ENCODE data around the gene ZSCAN18. TPM values are rescaled to one million over a fixed set of nuclear protein-coding genes. Genes with fewer than 3 reads are reported as not detected.

Gene ZSCAN18
- total and polyA plus RNA-seq, 5 experiments from 2014 or later, result 18.7 to 110 (median 30.0) TPM

GRCh38 chr19:58107778-58108545 is 9.9 kb upstream of the ZSCAN18 start:
- H3K4me1 Mint-ChIP-seq, result no peaks in the 10 kb centered on the region
- ATAC-seq, result no peak
- H3K36me3 Mint-ChIP-seq, result peaks cover 3 to 50% (median 44%) of the 10 kb centered on the region in 3 donors
- no peak for DNase-seq
- no peak overlapping the region for H3K27ac Mint-ChIP-seq
- H3K4me3 Mint-ChIP-seq, result no peak overlapping the region
- peaks cover 0 to 93% (median 45%) of the 10 kb centered on the region in 9 donors for H3K9me3 Mint-ChIP-seq
- no peaks in the 10 kb centered on the region for H3K27me3 Mint-ChIP-seq
- POLR2A ChIA-PET, result no interaction called here

DNA sequence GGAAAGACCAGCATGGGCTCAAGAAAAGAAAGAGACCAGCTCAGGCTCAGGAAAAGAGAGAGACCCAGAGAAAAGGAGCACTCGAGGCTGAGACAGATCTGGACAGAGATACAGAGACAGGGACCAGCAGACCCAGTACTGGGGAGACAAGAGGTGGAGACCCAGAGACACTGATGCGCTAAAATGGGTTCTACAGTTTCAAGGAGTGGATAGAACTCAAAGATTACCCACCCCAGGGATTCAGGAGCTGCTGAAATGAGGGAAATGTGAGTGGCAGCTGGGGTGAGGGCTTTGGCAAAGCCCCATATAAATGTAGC is 609 bp upstream of the ZSCAN18 start:
- ATAC-seq (no peak), DNase-seq (no peak)
- H3K9me3 Mint-ChIP-seq, result peaks cover 0 to 80% (median 27%) of the 10 kb centered on the region in 9 donors
- H3K36me3 Mint-ChIP-seq, result peaks cover 12 to 38% (median 13%) of the 10 kb centered on the region in 3 donors
- POLR2A ChIA-PET, result interaction anchor here (0.5 to 2.0 kb wide), 3 partner anchors 39 to 435 kb away, joined by 5 to 20 read pairs (median 10); partner anchors contain the start of genes ZNF135 and ZNF606
- peaks cover 13 to 19% (median 16%) of the 10 kb centered on the region in 4 donors for H3K4me1 Mint-ChIP-seq
- peaks cover 0 to 2% (median 0%) of the 10 kb centered on the region in 5 donors for H3K27me3 Mint-ChIP-seq
- H3K27ac Mint-ChIP-seq, result peak overlapping the region; percentile 99 to 100 (median 100)
- peak overlapping the region; percentile 82 to 96 (median 92) for H3K4me3 Mint-ChIP-seq

DNA sequence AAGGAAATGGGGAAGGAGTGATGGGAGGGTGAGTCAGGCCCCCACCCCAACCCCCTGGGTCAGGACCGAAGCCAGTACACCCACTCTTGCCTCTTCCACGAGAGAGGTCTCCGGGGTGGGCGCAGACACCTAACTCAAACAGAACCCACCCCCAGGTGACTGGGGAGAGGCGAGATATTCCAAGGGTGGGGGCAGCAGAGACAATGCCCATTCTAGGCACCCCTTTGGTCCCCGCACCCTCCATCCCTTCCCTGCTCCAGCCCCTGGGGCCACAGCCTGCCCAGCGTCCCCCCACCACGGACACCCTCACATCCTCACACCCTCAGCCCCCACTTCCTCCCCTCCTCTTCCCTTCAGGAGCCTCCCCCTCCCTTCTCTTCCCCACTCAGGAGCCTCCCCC is 682 bp downstream of the ZSCAN18 start:
- Mint-ChIP-seq H3K27ac (peak overlapping the region; percentile 80 to 100 (median 96)), H3K36me3 (peaks cover 11 to 35% (median 16%) of the 10 kb centered on the region in 3 donors), H3K9me3 (peaks cover 0 to 80% (median 29%) of the 10 kb centered on the region in 9 donors), H3K27me3 (peaks cover 0 to 2% (median 0%) of the 10 kb centered on the region in 5 donors), H3K4me3 (peak overlapping the region; percentile 61 to 95 (median 86)), H3K4me1 (peaks cover 13 to 19% (median 18%) of the 10 kb centered on the region in 4 donors)
- ATAC-seq (no peak), DNase-seq (peak in 2 of 10 donors; percentile 8 to 19)
- POLR2A ChIA-PET, result interaction anchor here (1.6 to 2.0 kb wide), 2 partner anchors 38 kb away, joined by 8 to 20 read pairs; partner anchors contain the start of gene ZNF135

DNA sequence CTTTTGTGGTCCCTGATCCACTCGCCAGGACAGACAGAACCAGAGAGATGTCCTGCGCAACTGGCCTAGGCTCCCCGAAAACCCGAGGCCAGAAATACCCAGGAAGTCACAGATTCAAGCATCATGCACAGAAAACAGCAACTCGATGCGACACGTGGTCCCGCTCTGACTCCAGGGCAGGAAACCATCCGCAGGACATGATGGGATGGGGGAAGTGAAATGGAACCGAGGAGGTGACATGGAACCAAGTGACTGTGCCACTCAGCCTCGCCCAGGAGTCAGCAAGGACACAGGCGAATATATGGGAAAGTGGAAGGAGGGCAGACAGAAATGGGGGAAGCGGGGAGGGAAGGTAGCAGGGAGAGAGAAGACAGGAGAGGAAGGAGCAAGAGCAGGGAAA is 1.1 kb downstream of the ZSCAN18 start:
- POLR2A ChIA-PET, result interaction anchor here (1.6 kb wide), 1 partner anchor 38 kb away, joined by 8 read pairs; the partner anchor contains the start of gene ZNF135
- Mint-ChIP-seq H3K4me1 (peaks cover 14 to 19% (median 18%) of the 10 kb centered on the region in 4 donors), H3K9me3 (peaks cover 0 to 80% (median 29%) of the 10 kb centered on the region in 9 donors), H3K27me3 (peaks cover 0 to 2% (median 0%) of the 10 kb centered on the region in 5 donors), H3K4me3 (peak overlapping the region; percentile 61 to 95 (median 86)), H3K27ac (peak overlapping the region; percentile 80 to 100 (median 92)), H3K36me3 (peaks cover 11 to 37% (median 16%) of the 10 kb centered on the region in 3 donors)
- ATAC-seq (no peak), DNase-seq (no peak)

- peaks cover 11 to 41% (median 18%) of the 10 kb centered on the region in 3 donors for H3K36me3 Mint-ChIP-seq
- H3K9me3 Mint-ChIP-seq, result peaks cover 0 to 81% (median 29%) of the 10 kb centered on the region in 9 donors
- H3K27ac Mint-ChIP-seq, result peak overlapping the region in 5 of 10 donors; percentile 13 to 100 (median 56)
- peak overlapping the region in 1 of 10 donors; percentile 31 for H3K4me3 Mint-ChIP-seq
- peaks cover 15 to 19% (median 18%) of the 10 kb centered on the region in 4 donors for H3K4me1 Mint-ChIP-seq
- DNase-seq, result no peak
- ATAC-seq, result no peak
- POLR2A ChIA-PET, result interaction anchor here (0.6 to 2.2 kb wide), 2 partner anchors 35 to 596 kb away, joined by 3 to 6 read pairs; partner anchors contain the start of genes ZNF135 and ZNF773
- peaks cover 0 to 2% (median 0%) of the 10 kb centered on the region in 5 donors for H3K27me3 Mint-ChIP-seq
These were observed 2.7 kb downstream of the ZSCAN18 start for GRCh38 chr19:58095328-58095727.

GRCh38 chr19:58093071-58093470 is 5.0 kb downstream of the ZSCAN18 start:
- H3K4me3 Mint-ChIP-seq, result peak overlapping the region in 2 of 10 donors; percentile 10 to 15
- POLR2A ChIA-PET, result interaction anchor here (2.2 kb wide), 1 partner anchor 33 kb away, joined by 6 read pairs; the partner anchor contains the start of gene ZNF135
- H3K4me1 Mint-ChIP-seq, result peaks cover 9 to 12% (median 11%) of the 10 kb centered on the region in 4 donors
- ATAC-seq (no peak), DNase-seq (no peak)
- H3K9me3 Mint-ChIP-seq, result peaks cover 0 to 82% (median 19%) of the 10 kb centered on the region in 9 donors
- peaks cover 0 to 2% (median 0%) of the 10 kb centered on the region in 5 donors for H3K27me3 Mint-ChIP-seq
- peak overlapping the region in 1 of 10 donors; percentile 14 for H3K27ac Mint-ChIP-seq
- H3K36me3 Mint-ChIP-seq, result peaks cover 5 to 36% (median 15%) of the 10 kb centered on the region in 3 donors

- peaks cover 0 to 86% (median 10%) of the 10 kb centered on the region in 9 donors for H3K9me3 Mint-ChIP-seq
- no peak overlapping the region for H3K4me3 Mint-ChIP-seq
- no peaks in the 10 kb centered on the region for H3K27me3 Mint-ChIP-seq
- POLR2A ChIA-PET, result interaction anchor here (0.6 to 0.7 kb wide), 2 partner anchors 79 to 201 kb away, joined by 3 to 5 read pairs; no protein-coding TSS in a partner anchor
- H3K4me1 Mint-ChIP-seq, result peaks cover 0 to 6% (median 3%) of the 10 kb centered on the region in 4 donors
- no peak for DNase-seq
- no peak for ATAC-seq
- peaks cover 5 to 35% (median 17%) of the 10 kb centered on the region in 3 donors for H3K36me3 Mint-ChIP-seq
- H3K27ac Mint-ChIP-seq, result no peak overlapping the region
These were observed 6.6 kb downstream of the ZSCAN18 start for GRCh38 chr19:58091251-58091995.

- Mint-ChIP-seq H3K36me3 (peaks cover 5 to 34% (median 12%) of the 10 kb centered on the region in 3 donors), H3K27ac (peak overlapping the region in 1 of 10 donors; percentile 9), H3K4me1 (peaks cover 0 to 3% (median 1%) of the 10 kb centered on the region in 4 donors), H3K4me3 (no peak overlapping the region), H3K27me3 (no peaks in the 10 kb centered on the region), H3K9me3 (peaks cover 0 to 82% (median 10%) of the 10 kb centered on the region in 9 donors)
- ATAC-seq, result no peak
- POLR2A ChIA-PET, result interaction anchor here (0.9 kb wide), 1 partner anchor 31 kb away, joined by 3 read pairs; the partner anchor contains the start of gene ZNF135
- no peak for DNase-seq
These were observed 8.2 kb downstream of the ZSCAN18 start for GRCh38 chr19:58089846-58090245.

DNA sequence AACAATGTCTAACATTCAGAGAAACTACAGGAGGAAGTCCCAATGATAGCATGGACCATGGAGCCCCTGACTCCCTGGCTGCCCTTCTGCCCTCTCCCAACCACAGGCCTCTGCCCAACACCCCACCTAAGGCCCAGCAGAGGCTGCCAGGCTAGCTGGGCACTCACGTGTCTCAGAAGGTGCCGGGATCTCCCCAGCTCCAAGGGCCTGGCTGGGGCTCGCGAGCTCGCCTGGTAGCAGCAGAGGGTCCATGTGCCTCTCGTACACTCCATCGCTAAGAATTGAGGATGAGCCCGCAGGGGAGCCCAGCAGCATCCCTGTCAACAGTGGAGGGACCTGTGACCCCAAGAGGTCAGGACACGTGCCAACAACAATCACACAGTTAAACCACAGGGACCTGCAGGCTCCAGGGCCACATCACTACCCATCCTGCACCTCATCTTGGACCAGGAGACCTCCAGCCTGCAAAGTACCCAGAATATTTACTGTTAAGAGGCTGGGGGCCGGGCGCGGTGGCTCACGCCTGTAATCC is 9.4 kb downstream of the ZSCAN18 start:
- no peaks in the 10 kb centered on the region for H3K27me3 Mint-ChIP-seq
- H3K9me3 Mint-ChIP-seq, result peaks cover 0 to 81% (median 10%) of the 10 kb centered on the region in 9 donors
- DNase-seq (no peak), ATAC-seq (no peak)
- H3K4me1 Mint-ChIP-seq, result peaks cover 0 to 3% (median 1%) of the 10 kb centered on the region in 4 donors
- no peak overlapping the region for H3K27ac Mint-ChIP-seq
- POLR2A ChIA-PET, result interaction anchor here (0.6 kb wide), 1 partner anchor 43 kb away, joined by 3 read pairs; no protein-coding TSS in a partner anchor
- peaks cover 7 to 38% (median 15%) of the 10 kb centered on the region in 3 donors for H3K36me3 Mint-ChIP-seq
- H3K4me3 Mint-ChIP-seq, result no peak overlapping the region

DNA sequence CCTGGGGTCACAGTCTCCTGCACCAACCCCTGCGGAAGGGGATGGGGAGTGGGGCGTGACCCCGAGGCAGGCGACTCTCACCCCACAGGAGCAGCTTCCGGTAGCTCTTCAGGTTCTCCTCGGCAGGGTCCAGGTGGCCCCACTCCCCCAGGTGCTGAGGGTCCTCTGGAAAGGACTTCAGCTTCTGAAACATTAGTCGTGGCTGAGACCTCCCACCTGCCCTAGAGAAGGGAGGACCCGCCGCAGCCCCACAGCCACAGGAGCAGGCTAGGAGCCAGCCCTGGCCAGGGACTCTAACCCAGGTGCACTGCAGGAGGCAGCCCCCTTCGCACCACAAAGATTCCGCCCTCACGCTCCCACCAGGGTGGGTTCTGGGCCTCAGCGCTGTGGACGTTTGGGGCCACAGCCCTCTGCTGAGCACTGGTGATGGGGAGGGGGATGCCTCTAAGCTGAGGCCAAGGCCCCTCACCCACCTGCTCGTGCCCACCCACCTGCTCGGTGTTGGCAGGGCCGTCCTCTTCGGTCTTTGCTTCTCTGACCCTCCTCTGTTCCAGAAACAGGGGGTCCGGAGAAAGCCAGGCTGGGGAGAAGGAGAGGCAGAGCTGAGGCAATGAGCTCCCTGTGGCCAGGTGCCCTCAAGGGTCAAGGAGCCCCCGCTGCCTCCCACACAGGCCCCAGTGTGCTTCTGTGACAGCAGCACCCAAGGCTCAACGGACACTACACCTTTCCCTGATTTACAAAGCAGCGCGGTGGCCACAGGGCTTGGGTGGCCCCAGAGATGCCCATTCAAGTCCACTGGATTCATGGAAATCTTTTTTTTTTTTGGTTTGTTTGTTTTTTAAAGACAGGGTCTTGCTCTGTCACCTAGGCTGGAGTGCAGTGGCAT is 11.0 kb downstream of the ZSCAN18 start:
- no peak for DNase-seq
- POLR2A ChIA-PET, result interaction anchor here (0.5 kb wide), 1 partner anchor 141 kb away, joined by 5 read pairs; no protein-coding TSS in a partner anchor
- H3K27ac Mint-ChIP-seq, result no peak overlapping the region
- peaks cover 4 to 33% (median 10%) of the 10 kb centered on the region in 3 donors for H3K36me3 Mint-ChIP-seq
- no peak for ATAC-seq
- H3K4me1 Mint-ChIP-seq, result peaks cover 0 to 2% (median 0%) of the 10 kb centered on the region in 4 donors
- H3K4me3 Mint-ChIP-seq, result no peak overlapping the region
- H3K9me3 Mint-ChIP-seq, result peaks cover 0 to 81% (median 11%) of the 10 kb centered on the region in 9 donors
- no peaks in the 10 kb centered on the region for H3K27me3 Mint-ChIP-seq

- Mint-ChIP-seq H3K4me1 (peaks cover 0 to 2% (median 0%) of the 10 kb centered on the region in 4 donors), H3K27me3 (no peaks in the 10 kb centered on the region), H3K4me3 (no peak overlapping the region), H3K27ac (no peak overlapping the region), H3K36me3 (peaks cover 8 to 38% (median 16%) of the 10 kb centered on the region in 3 donors), H3K9me3 (peaks cover 1 to 85% (median 24%) of the 10 kb centered on the region in 9 donors)
- POLR2A ChIA-PET, result no interaction called here
- ATAC-seq (no peak), DNase-seq (no peak)
These were observed 12.6 kb downstream of the ZSCAN18 start for GRCh38 chr19:58085348-58085875.

Data from naive thymus-derived CD8-positive, alpha-beta T cell (primary cell).